Measurements from ENCODE around the gene SLC10A7.

GRCh38 chr4:146243883-146244277 lies 277.9 kb downstream of the SLC10A7 start:
- no peak for TF ChIP-seq POLR2A (IDR thresholded peaks at IDR 0.05; ENCODE audit: low read depth, low read length)
- no peak for TF ChIP-seq POLR2AphosphoS5 (IDR thresholded peaks at IDR 0.05; ENCODE audit: low read depth, low read length)

Data from GM12892 (cell line).